NT2/D1 (cell line): Measurements from ENCODE around the gene CD59.

ENCODE experiments used
- DNase-seq: peaks from one replicate; pipeline ENCODE4 v3.0.0-alpha.2; 2011; ENCODE audit warnings: low read depth, low spot score
- H3K27me3 ChIP-seq: 2 replicates; pipeline ENCODE4 v1.6.0; 2011; ENCODE audit warnings: mild to moderate bottlenecking; ENCODE audit not compliant: insufficient read length, insufficient read depth
- H3K36me3 ChIP-seq: 2 replicates; pipeline ENCODE4 v1.6.1; 2011; ENCODE audit warnings: mild to moderate bottlenecking, low read length, mixed read lengths; ENCODE audit not compliant: insufficient read depth, insufficient read length
- H3K4me1 ChIP-seq: 2 replicates; pipeline ENCODE4 v1.5.1; 2011; ENCODE audit not compliant: insufficient read depth, insufficient read length
- H3K4me3 ChIP-seq: 2 replicates; pipeline ENCODE4 v1.5.1; 2011; ENCODE audit warnings: low read depth; ENCODE audit not compliant: insufficient read length
- H3K9ac ChIP-seq: 2 replicates; pipeline ENCODE4 v1.6.0; 2011; ENCODE audit warnings: low read depth; ENCODE audit not compliant: insufficient read length
- H3K9me3 ChIP-seq: 2 replicates; pipeline ENCODE4 v1.5.1; 2011; ENCODE audit warnings: mild to moderate bottlenecking, low read length; ENCODE audit not compliant: insufficient read depth
- SUZ12 ChIP-seq: IDR thresholded peaks from 2 replicates; pipeline ENCODE4 v1.6.1; 2011; ENCODE audit not compliant: insufficient read length, insufficient read depth; ENCODE audit errors: extremely low read depth
- YY1 ChIP-seq: IDR thresholded peaks from 2 replicates; pipeline ENCODE4 v1.6.1; 2011; ENCODE audit not compliant: insufficient read length, insufficient read depth
- ZNF274 ChIP-seq: IDR thresholded peaks from 2 replicates; pipeline ENCODE4 v1.6.1; 2011; ENCODE audit warnings: mild to moderate bottlenecking, low read depth, low read length

CD59 gene

DNA sequence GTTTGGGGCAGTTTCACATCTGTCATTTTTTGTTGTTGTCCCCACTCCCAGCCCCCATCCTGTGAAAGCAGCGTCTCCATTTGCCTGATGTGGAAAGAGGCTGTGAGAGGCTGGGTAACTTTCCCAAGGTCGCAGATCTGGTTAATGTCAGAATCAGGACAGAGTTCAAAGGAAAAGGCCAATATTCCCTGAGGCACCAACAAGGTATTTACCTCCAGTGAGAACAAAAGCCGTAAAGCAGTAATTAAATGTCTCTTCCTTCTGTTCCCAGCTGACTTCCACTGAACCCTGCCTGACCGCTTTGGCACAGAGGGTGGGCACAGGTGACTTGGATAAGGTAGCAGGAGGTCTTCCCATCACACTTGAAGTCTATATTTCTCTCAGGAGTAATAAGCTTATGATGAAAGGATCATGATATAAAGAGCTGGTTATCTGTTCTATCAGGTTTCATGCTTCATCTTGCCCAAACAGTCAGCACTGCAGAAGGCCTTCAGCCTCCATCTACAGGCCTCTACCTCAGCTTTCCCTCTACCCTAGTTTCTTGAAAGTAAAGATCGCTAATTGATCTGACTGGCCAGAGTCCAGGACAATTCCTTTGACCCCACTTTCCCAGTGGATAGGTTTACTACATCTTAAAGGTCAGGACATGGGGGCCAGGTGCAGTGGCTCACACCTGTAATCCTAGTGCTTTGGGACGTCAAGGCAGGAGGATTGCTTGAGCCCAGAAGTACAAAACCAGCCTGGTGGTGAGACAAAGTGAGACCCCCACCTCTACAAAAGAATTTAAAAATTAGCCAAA lies 45.0 kb downstream of the CD59 start:
- no peak overlapping the region for H3K4me3 ChIP-seq

GRCh38 chr11:33690290-33691065 lies 45.7 kb downstream of the CD59 start:
- H3K9me3 ChIP-seq = no peaks in the 10 kb centered on the region
- DNase-seq = no peak
- H3K36me3 ChIP-seq = no peaks in the 10 kb centered on the region
- H3K27me3 ChIP-seq = no peaks in the 10 kb centered on the region
- TF ChIP-seq YY1 (no peak), ZNF274 (no peak), SUZ12 (no peak)
- peaks cover 6% of the 10 kb centered on the region for H3K4me1 ChIP-seq
- no peak overlapping the region for H3K4me3 ChIP-seq
- H3K9ac ChIP-seq = no peak overlapping the region

More for the DNA sequence above, 45.0 kb downstream of the CD59 start:
- H3K9me3 ChIP-seq = no peaks in the 10 kb centered on the region
- TF ChIP-seq ZNF274 = no peak
- H3K4me1 ChIP-seq = peaks cover 8% of the 10 kb centered on the region
- no peaks in the 10 kb centered on the region for H3K27me3 ChIP-seq
- no peaks in the 10 kb centered on the region for H3K36me3 ChIP-seq
- H3K9ac ChIP-seq = no peak overlapping the region
- no peak for DNase-seq

- Histone ChIP-seq H3K4me1 (peaks cover 3% of the 10 kb centered on the region), H3K9ac (no peak overlapping the region), H3K27me3 (no peaks in the 10 kb centered on the region), H3K4me3 (no peak overlapping the region), H3K36me3 (no peaks in the 10 kb centered on the region), H3K9me3 (no peaks in the 10 kb centered on the region)
- TF ChIP-seq YY1 (no peak), SUZ12 (no peak), ZNF274 (no peak)
- no peak for DNase-seq
Measured at GRCh38 chr11:33689501-33689900, 46.7 kb downstream of the CD59 start.

GRCh38 chr11:33689085-33689484 lies 47.1 kb downstream of the CD59 start:
- DNase-seq = no peak
- TF ChIP-seq YY1 = no peak
- TF ChIP-seq SUZ12 = no peak
- no peak for TF ChIP-seq ZNF274
- H3K4me3 ChIP-seq = no peak overlapping the region
- H3K4me1 ChIP-seq = peaks cover 3% of the 10 kb centered on the region
- no peaks in the 10 kb centered on the region for H3K36me3 ChIP-seq
- H3K9ac ChIP-seq = no peak overlapping the region
- no peaks in the 10 kb centered on the region for H3K27me3 ChIP-seq
- no peaks in the 10 kb centered on the region for H3K9me3 ChIP-seq

GRCh38 chr11:33687733-33688479 lies 48.3 kb downstream of the CD59 start:
- Histone ChIP-seq H3K36me3 (no peaks in the 10 kb centered on the region), H3K4me1 (no peaks in the 10 kb centered on the region), H3K27me3 (no peaks in the 10 kb centered on the region), H3K9ac (no peak overlapping the region), H3K4me3 (no peak overlapping the region), H3K9me3 (no peaks in the 10 kb centered on the region)
- DNase-seq = no peak
- TF ChIP-seq SUZ12 = no peak
- TF ChIP-seq ZNF274 = no peak
- TF ChIP-seq YY1 = no peak

GRCh38 chr11:33685082-33685481 lies 51.1 kb downstream of the CD59 start:
- Histone ChIP-seq H3K36me3 (no peaks in the 10 kb centered on the region), H3K9ac (no peak overlapping the region), H3K4me3 (no peak overlapping the region), H3K9me3 (no peaks in the 10 kb centered on the region), H3K4me1 (peaks cover 3% of the 10 kb centered on the region), H3K27me3 (no peaks in the 10 kb centered on the region)
- no peak for DNase-seq
- TF ChIP-seq YY1 = no peak
- TF ChIP-seq ZNF274 = no peak
- no peak for TF ChIP-seq SUZ12

- no peaks in the 10 kb centered on the region for H3K9me3 ChIP-seq
- H3K4me1 ChIP-seq = peaks cover 3% of the 10 kb centered on the region
- DNase-seq = no peak
- H3K36me3 ChIP-seq = no peaks in the 10 kb centered on the region
- H3K9ac ChIP-seq = no peak overlapping the region
- TF ChIP-seq YY1 (no peak), SUZ12 (no peak), ZNF274 (no peak)
- H3K27me3 ChIP-seq = no peaks in the 10 kb centered on the region
- H3K4me3 ChIP-seq = no peak overlapping the region
Measured at GRCh38 chr11:33684003-33684706, 52.1 kb downstream of the CD59 start.
